K562 (cell line): Measurements from ENCODE around the gene ROBO1. TPM values are rescaled to one million over a fixed set of nuclear protein-coding genes. Genes with fewer than 3 reads are reported as not detected.

Experiments
- FOXJ3 ChIP-seq: sonication (generic); formaldehyde crosslinking; IDR thresholded peaks from 2 replicates; pipeline ENCODE4 v1.4.0; 2020; ENCODE audit warnings: mild to moderate bottlenecking, missing genetic modification reagents
- FOXP1 ChIP-seq: sonication (generic); formaldehyde crosslinking; IDR thresholded peaks from 2 replicates; pipeline ENCODE4 v1.8.0; 2022; ENCODE audit warnings: mild to moderate bottlenecking, missing genetic modification reagents
- HOXB6 ChIP-seq: fragments of 250-450 bp; sonication (Bioruptor Pico); IDR thresholded peaks from 2 replicates; pipeline ENCODE4 v1.5.1; 2022; ENCODE audit warnings: mild to moderate bottlenecking, borderline replicate concordance
- KLF10 ChIP-seq: fragments of 250-450 bp; sonication (Bioruptor Pico); IDR thresholded peaks from 2 replicates; pipeline ENCODE4 v1.6.1; 2021; ENCODE audit warnings: matching md5 sums
- MAFK ChIP-seq: IDR thresholded peaks from 2 replicates; pipeline ENCODE4 v1.6.1; 2011; ENCODE audit warnings: low read length, improper control_type of control experiment
- NR2C2 ChIP-seq, 2 experiments: fragments of 200-800 bp in 1 of 2; sonication (Bioruptor generic) in 1 of 2; sonication (generic) in 1 of 2; formaldehyde crosslinking in 1 of 2; IDR thresholded peaks; 2 replicates each; pipeline versions ENCODE4 v1.6.1 to v1.8.0; 2016 to 2022; ENCODE audit warnings: mild to moderate bottlenecking in 1 of 2, missing compliant biosample characterization in 1 of 2, missing genetic modification characterization in 1 of 2, missing genetic modification reagents in 1 of 2
- PURB ChIP-seq: sonication (generic); formaldehyde crosslinking; IDR thresholded peaks from 2 replicates; pipeline ENCODE4 v1.9.0; 2021; ENCODE audit warnings: low read depth, mild to moderate bottlenecking, missing genetic modification reagents
- SPI1 ChIP-seq: IDR thresholded peaks from 2 replicates; pipeline ENCODE4 v1.6.1; 2011; ENCODE audit warnings: low read depth, low read length, control low read depth, borderline replicate concordance
- ZNF121 ChIP-seq: sonication (generic); formaldehyde crosslinking; conservative IDR thresholded peaks from 2 replicates; pipeline ENCODE4 v1.8.0; 2022; ENCODE audit warnings: missing genetic modification reagents
- ZNF224 ChIP-seq: sonication (generic); formaldehyde crosslinking; IDR thresholded peaks from 2 replicates; pipeline ENCODE4 v1.8.0; 2022; ENCODE audit warnings: mild to moderate bottlenecking, missing genetic modification reagents
- ZNF668 ChIP-seq: fragments of 250-450 bp; sonication (Bioruptor Pico); IDR thresholded peaks from 2 replicates; pipeline ENCODE4 v1.8.0; 2022; ENCODE audit warnings: mild to moderate bottlenecking, inconsistent platforms
- polyA plus RNA-seq, 8 experiments: library from polyadenylated mRNA; depleted of rRNA in 4 of 8; stranded (reverse) in 5 of 8; unstranded in 3 of 8; fragments of >200 nt; fragmentation: Nextera tagmentation in 2 of 8; fragmentation: Illumina TruSeq in 1 of 8; extraction: Ambion mirVana in 2 of 8; extraction: Trizol in 1 of 8; gene quantifications; 2 replicates each; pipeline versions ENCODE4 v1.2.1 to v1.2.3, GENCODE V29; 2011 to 2014; ENCODE audit warnings: inconsistent platforms in 1 of 8, missing spikeins in 1 of 8
- total RNA-seq, 7 experiments: library from RNA; depleted of rRNA in 6 of 7; stranded (reverse); fragments of >200 nt in 6 of 7; fragmentation: Illumina TruSeq in 2 of 7; extraction: Trizol in 2 of 7; gene quantifications; 2 replicates each; pipeline versions ENCODE4 v1.2.1 to v1.2.3, GENCODE V29; 2011 to 2021; ENCODE audit warnings: low replicate concordance in 1 of 7
- TF ChIP-seq, protein P1 (sequence below): fragments of 250-450 bp; sonication (Bioruptor Pico); IDR thresholded peaks from 2 replicates; pipeline ENCODE4 v1.8.0; 2022; ENCODE audit warnings: moderate library complexity, mild to moderate bottlenecking, inconsistent platforms
- TF ChIP-seq, protein P2 (sequence below): sonication (generic); formaldehyde crosslinking; IDR thresholded peaks from 2 replicates; pipeline ENCODE4 v1.8.0; 2022; ENCODE audit warnings: mild to moderate bottlenecking, missing genetic modification reagents

The ROBO1 gene
- total and polyA plus RNA-seq, 9 of the 15 experiments (the other 6 are each of a cell fraction or from before 2014, with no cell fraction given): 0.01 to 0.53 (median 0.17) TPM; not detected in 5

DNA sequence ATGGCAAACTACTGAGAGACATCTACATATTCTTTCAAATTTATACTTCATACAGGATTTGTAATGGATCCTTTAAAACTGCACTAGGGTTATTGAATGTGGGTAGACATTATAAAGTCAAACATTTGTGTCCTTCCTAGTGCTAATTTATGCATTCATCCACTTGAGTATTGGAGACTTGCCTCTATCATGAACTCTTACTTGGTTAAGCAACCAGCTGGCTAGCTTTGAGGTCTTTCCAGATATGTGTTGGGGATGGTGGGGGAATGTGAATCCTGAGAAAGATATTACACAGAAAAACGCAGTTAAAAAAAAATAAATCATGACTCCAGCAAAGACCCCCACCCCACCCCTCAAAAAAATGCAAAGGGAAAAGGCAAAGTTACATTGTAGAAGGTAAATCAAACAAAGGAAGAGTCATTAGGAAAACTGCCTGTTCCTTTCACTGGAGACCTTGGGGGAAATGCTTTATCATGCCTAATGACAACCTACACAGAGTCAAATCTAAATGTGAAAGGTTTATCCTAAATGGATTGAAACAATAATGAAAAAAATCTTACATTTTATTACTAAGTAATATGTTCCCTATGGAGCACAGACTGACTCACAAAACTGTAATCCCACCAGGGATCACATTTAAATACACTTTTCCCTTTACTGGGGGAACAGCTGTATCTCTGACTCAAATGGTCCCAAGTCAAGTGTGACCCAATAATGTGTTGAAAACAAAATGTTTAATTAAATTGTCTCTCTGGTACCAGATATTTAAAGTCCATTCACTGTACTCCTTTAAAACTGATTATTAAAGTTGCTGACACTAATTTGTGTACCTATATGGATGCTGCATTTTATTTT is 522.3 kb downstream of the ROBO1 start (continued):
- TF ChIP-seq, protein P1, sequence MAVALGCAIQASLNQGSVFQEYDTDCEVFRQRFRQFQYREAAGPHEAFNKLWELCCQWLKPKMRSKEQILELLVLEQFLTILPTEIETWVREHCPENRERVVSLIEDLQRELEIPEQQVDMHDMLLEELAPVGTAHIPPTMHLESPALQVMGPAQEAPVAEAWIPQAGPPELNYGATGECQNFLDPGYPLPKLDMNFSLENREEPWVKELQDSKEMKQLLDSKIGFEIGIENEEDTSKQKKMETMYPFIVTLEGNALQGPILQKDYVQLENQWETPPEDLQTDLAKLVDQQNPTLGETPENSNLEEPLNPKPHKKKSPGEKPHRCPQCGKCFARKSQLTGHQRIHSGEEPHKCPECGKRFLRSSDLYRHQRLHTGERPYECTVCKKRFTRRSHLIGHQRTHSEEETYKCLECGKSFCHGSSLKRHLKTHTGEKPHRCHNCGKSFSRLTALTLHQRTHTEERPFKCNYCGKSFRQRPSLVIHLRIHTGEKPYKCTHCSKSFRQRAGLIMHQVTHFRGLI (CRISPR knock-in tag): no peak
- no peak for TF ChIP-seq ZNF668 (CRISPR knock-in tag)
- no peak for TF ChIP-seq NR2C2 (CRISPR knock-in tag; IDR thresholded peaks at IDR 0.05)
- no peak for TF ChIP-seq NR2C2 (tag; IDR thresholded peaks at IDR 0.05)
- no peak for TF ChIP-seq FOXJ3 (CRISPR knock-in tag)
- no peak for TF ChIP-seq ZNF224 (CRISPR knock-in tag)
- TF ChIP-seq MAFK: no peak
- no peak for TF ChIP-seq FOXP1 (CRISPR knock-in tag)
- TF ChIP-seq HOXB6 (CRISPR knock-in tag): no peak
- TF ChIP-seq SPI1: no peak
- no peak for TF ChIP-seq PURB (CRISPR knock-in tag)
- TF ChIP-seq KLF10: no peak
- TF ChIP-seq, protein P2, sequence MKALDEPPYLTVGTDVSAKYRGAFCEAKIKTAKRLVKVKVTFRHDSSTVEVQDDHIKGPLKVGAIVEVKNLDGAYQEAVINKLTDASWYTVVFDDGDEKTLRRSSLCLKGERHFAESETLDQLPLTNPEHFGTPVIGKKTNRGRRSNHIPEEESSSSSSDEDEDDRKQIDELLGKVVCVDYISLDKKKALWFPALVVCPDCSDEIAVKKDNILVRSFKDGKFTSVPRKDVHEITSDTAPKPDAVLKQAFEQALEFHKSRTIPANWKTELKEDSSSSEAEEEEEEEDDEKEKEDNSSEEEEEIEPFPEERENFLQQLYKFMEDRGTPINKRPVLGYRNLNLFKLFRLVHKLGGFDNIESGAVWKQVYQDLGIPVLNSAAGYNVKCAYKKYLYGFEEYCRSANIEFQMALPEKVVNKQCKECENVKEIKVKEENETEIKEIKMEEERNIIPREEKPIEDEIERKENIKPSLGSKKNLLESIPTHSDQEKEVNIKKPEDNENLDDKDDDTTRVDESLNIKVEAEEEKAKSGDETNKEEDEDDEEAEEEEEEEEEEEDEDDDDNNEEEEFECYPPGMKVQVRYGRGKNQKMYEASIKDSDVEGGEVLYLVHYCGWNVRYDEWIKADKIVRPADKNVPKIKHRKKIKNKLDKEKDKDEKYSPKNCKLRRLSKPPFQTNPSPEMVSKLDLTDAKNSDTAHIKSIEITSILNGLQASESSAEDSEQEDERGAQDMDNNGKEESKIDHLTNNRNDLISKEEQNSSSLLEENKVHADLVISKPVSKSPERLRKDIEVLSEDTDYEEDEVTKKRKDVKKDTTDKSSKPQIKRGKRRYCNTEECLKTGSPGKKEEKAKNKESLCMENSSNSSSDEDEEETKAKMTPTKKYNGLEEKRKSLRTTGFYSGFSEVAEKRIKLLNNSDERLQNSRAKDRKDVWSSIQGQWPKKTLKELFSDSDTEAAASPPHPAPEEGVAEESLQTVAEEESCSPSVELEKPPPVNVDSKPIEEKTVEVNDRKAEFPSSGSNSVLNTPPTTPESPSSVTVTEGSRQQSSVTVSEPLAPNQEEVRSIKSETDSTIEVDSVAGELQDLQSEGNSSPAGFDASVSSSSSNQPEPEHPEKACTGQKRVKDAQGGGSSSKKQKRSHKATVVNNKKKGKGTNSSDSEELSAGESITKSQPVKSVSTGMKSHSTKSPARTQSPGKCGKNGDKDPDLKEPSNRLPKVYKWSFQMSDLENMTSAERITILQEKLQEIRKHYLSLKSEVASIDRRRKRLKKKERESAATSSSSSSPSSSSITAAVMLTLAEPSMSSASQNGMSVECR: no peak
- no peak for TF ChIP-seq ZNF121
